HFFc6 (cell line): ENCODE results near the gene GNA14. TPM values are rescaled to one million over a fixed set of nuclear protein-coding genes. Genes with fewer than 3 reads are reported as not detected.
A peak's percentile ranks its signal among the peaks of the same experiment; 100 is the strongest.

ENCODE experiments used
- DNase-seq: peaks from one replicate; pipeline ENCODE4 v3.0.0-alpha.2; 2018
- H3K27ac Mint-ChIP-seq: 2 replicates; pipeline ENCODE4 v1.8.0; 2020; ENCODE audit warnings: mild to moderate bottlenecking, mixed read lengths
- H3K27me3 Mint-ChIP-seq: 2 replicates; pipeline ENCODE4 v1.8.0; 2021; ENCODE audit warnings: mild to moderate bottlenecking, moderate library complexity, mixed read lengths; ENCODE audit not compliant: insufficient read depth
- H3K36me3 Mint-ChIP-seq: 2 replicates; pipeline ENCODE4 v1.8.0; 2021; ENCODE audit warnings: low read depth, mixed read lengths
- H3K4me1 Mint-ChIP-seq: 2 replicates; pipeline ENCODE4 v1.8.0; 2020; ENCODE audit warnings: low read depth, mixed read lengths
- H3K4me3 Mint-ChIP-seq: 2 replicates; pipeline ENCODE4 v1.8.0; 2020; ENCODE audit warnings: mild to moderate bottlenecking, moderate library complexity, mixed read lengths
- H3K9me3 Mint-ChIP-seq: 2 replicates; pipeline ENCODE4 v1.8.0; 2020; ENCODE audit warnings: mild to moderate bottlenecking, mixed read lengths
- CTCF ChIP-seq: fragments of 200-600 bp; sonication (generic); IDR thresholded peaks from 2 replicates; pipeline ENCODE4 v1.5.0; 2021; ENCODE audit warnings: antibody characterized with exemption, mild to moderate bottlenecking
- total RNA-seq, 6 experiments: library from RNA; stranded (reverse); fragmentation: NEBNext Ultra II Directional; extraction: Animal tissue kit (Norgen Biotek cat#: 25700); gene quantifications; 2 replicates in 1 of 6; 3 replicates in 5 of 6; pipeline ENCODE4 v1.2.3, GENCODE V29; 2021

Gene GNA14
- total RNA-seq, 6 experiments from 2014 or later, result not detected

- TF ChIP-seq CTCF, result no peak
- H3K36me3 Mint-ChIP-seq, result no peaks in the 10 kb centered on the region
- no peak for DNase-seq
- peaks cover 14% of the 10 kb centered on the region for H3K27me3 Mint-ChIP-seq
- peaks cover 23% of the 10 kb centered on the region for H3K4me1 Mint-ChIP-seq
- H3K9me3 Mint-ChIP-seq, result no peaks in the 10 kb centered on the region
- peak overlapping the region; percentile 67 for H3K4me3 Mint-ChIP-seq
- no peak overlapping the region for H3K27ac Mint-ChIP-seq
Measured at GRCh38 chr9:77440057-77440456, 208.1 kb downstream of the GNA14 start.

GRCh38 chr9:77438653-77439052 is 209.5 kb downstream of the GNA14 start:
- H3K27me3 Mint-ChIP-seq, result peaks cover 4% of the 10 kb centered on the region
- no peaks in the 10 kb centered on the region for H3K36me3 Mint-ChIP-seq
- H3K9me3 Mint-ChIP-seq, result no peaks in the 10 kb centered on the region
- H3K27ac Mint-ChIP-seq, result no peak overlapping the region
- H3K4me3 Mint-ChIP-seq, result no peak overlapping the region
- no peak for DNase-seq
- TF ChIP-seq CTCF, result no peak
- H3K4me1 Mint-ChIP-seq, result peaks cover 28% of the 10 kb centered on the region

- Mint-ChIP-seq H3K9me3 (no peaks in the 10 kb centered on the region), H3K4me1 (peaks cover 30% of the 10 kb centered on the region), H3K36me3 (no peaks in the 10 kb centered on the region), H3K27me3 (peaks cover 2% of the 10 kb centered on the region), H3K4me3 (no peak overlapping the region), H3K27ac (no peak overlapping the region)
- DNase-seq, result no peak
- TF ChIP-seq CTCF, result no peak
Measured at GRCh38 chr9:77435688-77436087, 212.4 kb downstream of the GNA14 start.

GRCh38 chr9:77435277-77435676 is 212.8 kb downstream of the GNA14 start:
- H3K27me3 Mint-ChIP-seq, result peaks cover 2% of the 10 kb centered on the region
- no peak for TF ChIP-seq CTCF
- no peak overlapping the region for H3K4me3 Mint-ChIP-seq
- no peak overlapping the region for H3K27ac Mint-ChIP-seq
- H3K4me1 Mint-ChIP-seq, result peaks cover 29% of the 10 kb centered on the region
- DNase-seq, result no peak
- no peaks in the 10 kb centered on the region for H3K36me3 Mint-ChIP-seq
- H3K9me3 Mint-ChIP-seq, result no peaks in the 10 kb centered on the region

GRCh38 chr9:77433675-77434445 is 214.3 kb downstream of the GNA14 start:
- no peaks in the 10 kb centered on the region for H3K9me3 Mint-ChIP-seq

More at GRCh38 chr9:77433675-77434445, 214.3 kb downstream of the GNA14 start:
- H3K4me1 Mint-ChIP-seq, result peaks cover 17% of the 10 kb centered on the region
- H3K4me3 Mint-ChIP-seq, result no peak overlapping the region
- H3K36me3 Mint-ChIP-seq, result no peaks in the 10 kb centered on the region
- peaks cover 2% of the 10 kb centered on the region for H3K27me3 Mint-ChIP-seq
- peak; percentile 41 for DNase-seq
- no peak overlapping the region for H3K27ac Mint-ChIP-seq
- peak; percentile 93 for TF ChIP-seq CTCF
